Rectal smooth muscle tissue (tissue), 1 donor: ENCODE results near the gene ADGRA3.

Experiments used
- H3K27ac ChIP-seq: one replicate; pipeline ENCODE4 v1.7.0; 2013; ENCODE audit warnings: low read depth, low read length, inconsistent platforms
- H3K27me3 ChIP-seq: one replicate; pipeline ENCODE4 v1.7.0; 2013; ENCODE audit warnings: low read length; ENCODE audit not compliant: control insufficient read depth, insufficient read depth
- H3K36me3 ChIP-seq: one replicate; pipeline ENCODE4 v1.7.0; 2013; ENCODE audit warnings: low read length; ENCODE audit not compliant: control insufficient read depth, insufficient read depth
- H3K4me1 ChIP-seq: one replicate; pipeline ENCODE4 v1.7.0; 2013; ENCODE audit warnings: low read length; ENCODE audit not compliant: control insufficient read depth, insufficient read depth
- H3K4me3 ChIP-seq: one replicate; pipeline ENCODE4 v1.7.0; 2013; ENCODE audit warnings: low read length
- H3K9ac ChIP-seq: one replicate; pipeline ENCODE4 v1.7.0; 2013; ENCODE audit warnings: low read length

The ADGRA3 gene

DNA sequence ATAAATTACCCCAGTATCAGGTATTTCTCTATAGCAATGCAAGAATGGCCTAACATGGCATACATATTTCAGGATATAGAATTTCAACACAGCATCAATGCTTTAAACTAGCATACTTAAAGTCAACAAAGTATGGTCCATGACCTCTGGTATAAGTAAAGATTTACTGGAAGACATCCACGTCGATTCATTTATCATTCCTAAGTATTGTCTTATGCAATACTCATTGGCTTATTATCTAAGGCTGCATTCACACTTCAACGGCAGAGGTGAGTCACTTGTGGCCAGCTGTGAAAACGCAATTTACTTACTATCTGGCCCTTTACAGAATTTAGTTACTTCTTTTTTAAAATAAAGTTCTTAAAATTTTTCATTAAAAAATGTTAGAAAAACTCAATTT, 42.6 kb downstream of the ADGRA3 start:
- Histone ChIP-seq H3K27me3 (no peaks in the 10 kb centered on the region), H3K27ac (no peak overlapping the region), H3K4me3 (no peak overlapping the region), H3K36me3 (peaks cover 2% of the 10 kb centered on the region), H3K9ac (no peak overlapping the region), H3K4me1 (peaks cover 10% of the 10 kb centered on the region)

DNA sequence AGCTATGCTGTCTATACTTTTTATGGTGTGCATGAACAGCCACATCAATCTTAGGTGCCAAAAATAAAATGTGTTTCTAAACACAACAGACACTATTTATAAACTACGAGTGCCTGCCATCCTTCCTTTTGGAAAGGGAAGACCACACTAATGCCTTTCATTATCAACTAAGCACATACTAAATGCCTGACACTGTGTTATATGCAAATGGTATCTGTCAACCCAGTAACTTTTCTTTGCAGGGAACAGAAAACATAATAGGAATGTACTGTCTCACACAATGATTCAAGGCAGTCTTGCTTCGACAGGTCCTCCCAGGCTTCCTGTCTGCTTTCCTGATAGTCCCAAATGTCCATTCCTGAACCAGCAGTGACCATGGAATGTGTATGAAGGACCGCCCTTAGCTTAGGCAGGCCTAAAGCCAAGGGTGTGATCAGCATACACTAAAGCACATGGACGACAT, 43.8 kb downstream of the ADGRA3 start:
- no peaks in the 10 kb centered on the region for H3K27me3 ChIP-seq
- peaks cover 7% of the 10 kb centered on the region for H3K4me1 ChIP-seq
- H3K36me3 ChIP-seq, result peaks cover 2% of the 10 kb centered on the region
- no peak overlapping the region for H3K9ac ChIP-seq
- H3K4me3 ChIP-seq, result no peak overlapping the region
- H3K27ac ChIP-seq, result no peak overlapping the region

DNA sequence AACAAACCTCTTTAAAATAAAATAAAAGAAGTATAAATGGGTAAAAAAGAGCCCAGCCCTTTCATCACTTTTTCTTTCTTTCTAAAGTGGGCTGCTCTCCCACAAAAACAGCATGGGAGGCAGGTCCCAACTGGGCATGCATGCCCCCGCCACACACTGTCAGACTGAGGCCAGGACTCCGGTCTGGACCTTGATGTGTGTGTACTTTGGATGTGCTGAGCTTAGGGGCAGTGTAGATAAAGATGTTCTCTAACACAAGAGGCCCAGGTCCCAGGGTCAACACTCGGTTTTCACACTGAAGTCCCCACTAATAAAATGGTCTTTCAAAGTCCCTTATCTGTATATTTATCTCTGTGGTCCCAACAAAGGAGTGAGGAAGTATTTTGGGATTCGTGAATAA, 44.4 kb downstream of the ADGRA3 start:
- no peak overlapping the region for H3K27ac ChIP-seq
- no peak overlapping the region for H3K9ac ChIP-seq
- H3K4me1 ChIP-seq, result peaks cover 7% of the 10 kb centered on the region
- no peaks in the 10 kb centered on the region for H3K27me3 ChIP-seq
- H3K36me3 ChIP-seq, result peaks cover 2% of the 10 kb centered on the region
- H3K4me3 ChIP-seq, result no peak overlapping the region

DNA sequence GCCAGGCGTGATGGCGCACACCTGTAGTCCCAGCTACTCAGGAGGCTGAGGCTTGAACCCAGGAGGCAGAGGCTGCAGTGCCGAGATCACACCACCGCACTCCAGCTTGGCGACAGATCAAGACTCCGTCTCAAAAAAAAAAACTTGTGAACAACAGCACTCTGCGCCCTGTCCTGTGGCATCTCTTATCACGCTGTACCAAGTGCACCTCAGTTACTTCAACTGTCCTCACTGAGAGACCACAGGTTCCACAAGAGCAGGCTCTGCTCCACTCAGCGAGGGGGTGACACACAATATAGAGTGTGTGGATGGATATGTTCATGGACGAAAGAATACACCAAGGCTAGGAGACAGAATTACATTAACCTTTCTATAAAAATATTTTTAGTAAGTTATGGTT, 49.3 kb downstream of the ADGRA3 start:
- Histone ChIP-seq H3K27me3 (no peaks in the 10 kb centered on the region), H3K36me3 (peaks cover 6% of the 10 kb centered on the region), H3K9ac (no peak overlapping the region), H3K27ac (no peak overlapping the region), H3K4me3 (no peak overlapping the region), H3K4me1 (no peaks in the 10 kb centered on the region)

DNA sequence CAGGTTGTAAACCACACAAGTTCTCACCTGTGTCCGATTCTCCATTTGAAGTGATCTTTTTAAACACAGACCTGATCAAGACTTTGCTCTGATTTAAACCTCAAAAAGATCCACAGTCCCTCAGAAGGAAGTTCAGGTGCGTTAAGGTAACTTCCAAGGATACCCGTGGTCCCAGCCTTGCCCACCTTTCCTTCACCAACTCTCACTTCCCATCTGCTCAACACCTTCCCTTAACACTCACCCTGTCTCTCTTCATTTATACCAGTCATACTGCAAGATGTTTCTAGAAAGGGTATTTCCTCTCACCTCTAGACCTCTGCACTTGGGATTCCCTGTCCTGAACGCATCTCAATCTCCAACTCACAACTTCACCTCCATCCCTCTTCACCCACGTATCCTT, 49.9 kb downstream of the ADGRA3 start:
- Histone ChIP-seq H3K9ac (no peak overlapping the region), H3K4me1 (no peaks in the 10 kb centered on the region), H3K36me3 (peaks cover 6% of the 10 kb centered on the region), H3K4me3 (no peak overlapping the region), H3K27me3 (no peaks in the 10 kb centered on the region), H3K27ac (no peak overlapping the region)

DNA sequence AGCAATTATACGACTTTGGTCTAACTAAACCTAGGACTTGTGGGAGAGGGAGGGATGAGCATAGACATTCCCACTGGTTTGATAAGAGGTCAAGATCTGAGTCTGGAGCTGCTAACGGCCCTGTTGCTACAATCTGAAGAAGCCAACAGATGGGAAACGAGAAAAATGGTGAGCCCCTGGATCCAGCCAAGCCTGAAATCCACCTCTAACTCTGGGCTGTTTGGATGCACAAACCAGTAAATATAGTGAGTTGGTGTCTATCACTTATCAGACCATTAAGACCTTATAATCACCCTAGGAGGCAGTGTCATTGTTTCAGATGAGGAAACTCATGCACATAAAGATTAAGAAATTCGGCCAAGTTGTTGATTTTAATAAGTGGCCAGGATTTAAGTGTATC, 50.5 kb downstream of the ADGRA3 start:
- H3K9ac ChIP-seq, result no peak overlapping the region
- H3K27ac ChIP-seq, result no peak overlapping the region
- no peaks in the 10 kb centered on the region for H3K27me3 ChIP-seq
- no peaks in the 10 kb centered on the region for H3K4me1 ChIP-seq
- H3K36me3 ChIP-seq, result peaks cover 3% of the 10 kb centered on the region
- no peak overlapping the region for H3K4me3 ChIP-seq

DNA sequence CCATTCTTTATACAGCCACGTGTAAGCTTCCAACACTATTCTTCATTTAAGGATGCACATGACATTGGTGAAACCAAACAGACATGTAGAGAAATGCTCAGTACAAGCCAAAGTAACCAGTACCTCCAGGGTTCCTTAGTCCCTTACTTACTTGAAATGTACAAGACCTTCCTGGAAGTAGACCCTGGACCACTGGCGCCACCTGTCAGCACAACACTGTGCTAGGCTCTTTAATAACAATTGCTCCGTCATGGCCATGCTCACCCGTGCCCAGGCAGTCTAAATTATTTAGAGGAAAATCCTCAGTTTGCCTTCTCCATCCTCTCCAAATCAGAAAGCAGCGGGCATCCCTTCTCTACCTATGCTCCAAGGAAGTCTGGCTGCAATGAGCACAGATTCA, 52.7 kb downstream of the ADGRA3 start:
- no peak overlapping the region for H3K4me3 ChIP-seq
- H3K27ac ChIP-seq, result no peak overlapping the region
- H3K27me3 ChIP-seq, result no peaks in the 10 kb centered on the region
- H3K9ac ChIP-seq, result no peak overlapping the region
- H3K4me1 ChIP-seq, result no peaks in the 10 kb centered on the region
- peaks cover 3% of the 10 kb centered on the region for H3K36me3 ChIP-seq

DNA sequence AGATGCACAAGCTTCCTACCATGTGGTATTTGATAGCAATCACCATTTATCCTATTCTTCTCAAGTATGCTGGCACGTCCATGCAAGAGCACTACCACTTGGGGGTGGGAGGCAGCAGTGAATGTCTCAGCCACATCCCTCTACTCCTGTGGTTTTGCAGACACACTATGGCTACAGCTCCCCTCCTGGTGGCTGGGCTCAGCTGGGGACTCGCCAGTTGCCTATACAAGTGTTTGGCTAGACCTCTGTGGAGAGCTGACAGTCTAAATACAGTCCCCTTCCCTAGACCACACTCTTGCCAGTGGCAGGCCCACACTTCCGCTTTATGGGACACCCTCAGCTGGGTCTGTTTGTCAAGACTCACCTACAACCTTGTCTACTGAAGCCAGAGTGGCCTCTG, 53.2 kb downstream of the ADGRA3 start:
- H3K4me1 ChIP-seq, result no peaks in the 10 kb centered on the region
- no peaks in the 10 kb centered on the region for H3K27me3 ChIP-seq
- H3K9ac ChIP-seq, result no peak overlapping the region
- H3K4me3 ChIP-seq, result no peak overlapping the region
- peaks cover 3% of the 10 kb centered on the region for H3K36me3 ChIP-seq
- no peak overlapping the region for H3K27ac ChIP-seq

DNA sequence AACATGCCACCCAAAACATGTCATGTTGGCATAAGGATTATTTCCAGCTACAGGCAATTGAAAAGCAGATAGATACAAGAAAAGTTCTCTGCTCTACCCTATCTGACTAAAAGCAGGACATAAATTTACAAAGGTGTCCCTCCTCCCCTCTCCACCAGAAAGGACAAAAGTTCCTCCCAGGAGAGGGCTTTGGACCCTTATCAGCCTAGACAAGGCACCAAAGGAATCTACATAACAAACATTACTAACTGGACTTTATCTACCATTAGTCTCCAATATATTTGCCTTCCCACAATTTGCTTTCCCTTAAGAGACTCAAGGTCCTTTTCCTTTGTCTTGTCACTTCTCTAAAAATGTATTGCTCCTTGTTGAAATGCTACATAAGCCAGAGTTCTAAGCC, 55.6 kb downstream of the ADGRA3 start:
- peaks cover 4% of the 10 kb centered on the region for H3K36me3 ChIP-seq
- H3K27ac ChIP-seq, result no peak overlapping the region
- no peaks in the 10 kb centered on the region for H3K4me1 ChIP-seq
- no peak overlapping the region for H3K4me3 ChIP-seq
- no peak overlapping the region for H3K9ac ChIP-seq
- no peaks in the 10 kb centered on the region for H3K27me3 ChIP-seq

DNA sequence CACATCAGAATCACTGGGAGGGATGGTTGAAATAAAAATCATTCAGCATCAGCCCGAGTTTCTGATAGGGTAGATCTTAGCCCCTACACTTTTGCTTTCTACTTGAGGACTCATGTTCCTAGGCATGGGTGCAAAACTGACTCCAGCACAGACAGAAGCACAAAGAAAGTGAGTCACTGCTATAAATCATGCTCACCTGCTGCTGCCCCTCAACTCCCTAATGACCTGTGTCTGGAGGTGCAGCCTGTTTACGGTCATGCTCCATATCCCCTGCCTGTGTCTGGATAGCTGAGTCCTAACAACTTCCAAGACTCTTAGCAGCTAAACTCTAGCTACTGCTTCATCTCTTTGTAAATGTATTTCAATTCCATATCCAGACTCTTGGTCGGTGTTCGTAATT, 57.8 kb downstream of the ADGRA3 start:
- Histone ChIP-seq H3K4me1 (peaks cover 3% of the 10 kb centered on the region), H3K27ac (no peak overlapping the region), H3K4me3 (no peak overlapping the region), H3K27me3 (no peaks in the 10 kb centered on the region), H3K9ac (no peak overlapping the region), H3K36me3 (peaks cover 4% of the 10 kb centered on the region)

DNA sequence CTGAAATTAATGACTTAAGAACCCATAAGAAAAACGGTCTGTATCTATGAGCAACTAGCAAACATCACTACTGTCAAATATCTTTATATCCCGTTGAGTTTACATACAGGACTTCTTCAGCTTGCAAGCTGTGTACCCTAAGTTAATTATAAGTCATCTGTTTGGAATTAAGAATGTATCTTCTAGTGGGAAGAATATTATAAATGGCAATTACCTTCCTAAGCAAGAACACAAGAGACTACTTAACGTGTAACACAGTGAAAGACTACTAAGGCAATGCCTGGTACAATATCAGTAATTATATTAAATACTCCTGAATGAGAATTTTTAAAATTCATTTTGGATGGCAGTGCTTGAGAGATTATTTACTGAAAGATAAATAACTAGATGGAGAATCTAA, 58.5 kb downstream of the ADGRA3 start:
- peaks cover 4% of the 10 kb centered on the region for H3K36me3 ChIP-seq
- H3K4me1 ChIP-seq, result peaks cover 3% of the 10 kb centered on the region
- H3K4me3 ChIP-seq, result no peak overlapping the region
- H3K27ac ChIP-seq, result no peak overlapping the region
- H3K27me3 ChIP-seq, result no peaks in the 10 kb centered on the region
- H3K9ac ChIP-seq, result no peak overlapping the region

DNA sequence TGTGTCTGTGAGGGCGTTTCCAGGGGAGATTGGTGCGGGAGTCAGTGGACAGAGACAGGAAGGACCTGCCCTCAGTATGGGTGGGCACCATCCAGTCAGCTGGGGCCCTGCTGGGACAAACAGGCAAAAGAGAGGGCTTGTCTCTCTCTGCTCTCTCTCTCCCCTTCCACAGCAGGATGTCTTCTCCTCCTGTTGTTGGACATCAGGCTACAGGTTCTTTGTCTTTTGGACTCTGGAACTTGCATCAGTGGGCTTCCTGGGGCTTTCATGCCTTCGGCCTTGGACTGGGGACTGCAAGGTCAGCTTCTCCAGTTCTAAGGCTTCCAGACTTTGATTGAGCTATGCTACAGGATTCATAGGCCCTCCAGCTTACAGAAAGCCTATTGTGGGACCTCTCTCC, 59.6 kb downstream of the ADGRA3 start:
- H3K27me3 ChIP-seq, result no peaks in the 10 kb centered on the region

DNA sequence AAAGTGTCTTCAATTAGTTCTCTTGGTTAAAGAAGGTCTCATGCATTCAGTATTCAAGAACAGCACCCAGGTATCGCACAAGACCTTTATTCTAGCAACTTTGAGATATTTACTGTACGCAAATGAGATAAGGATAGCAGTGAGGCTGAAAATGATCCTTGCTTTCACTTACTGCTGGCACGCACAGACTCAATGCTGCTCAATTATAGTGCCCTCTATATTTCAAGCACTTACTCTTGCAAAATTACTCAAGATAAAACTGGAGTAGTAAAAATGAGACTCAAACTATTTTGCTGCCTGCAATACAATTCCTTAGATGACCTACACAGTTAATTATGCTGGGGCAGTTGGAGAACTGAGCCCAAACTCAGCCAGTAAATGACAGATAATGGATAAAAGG, 60.9 kb downstream of the ADGRA3 start:
- peaks cover 4% of the 10 kb centered on the region for H3K36me3 ChIP-seq
- H3K27me3 ChIP-seq, result no peaks in the 10 kb centered on the region
- H3K9ac ChIP-seq, result no peak overlapping the region
- peaks cover 3% of the 10 kb centered on the region for H3K4me1 ChIP-seq
- no peak overlapping the region for H3K4me3 ChIP-seq
- H3K27ac ChIP-seq, result no peak overlapping the region

More for the DNA sequence above, 59.6 kb downstream of the ADGRA3 start:
- Histone ChIP-seq H3K36me3 (peaks cover 4% of the 10 kb centered on the region), H3K27ac (no peak overlapping the region), H3K9ac (no peak overlapping the region), H3K4me1 (peaks cover 3% of the 10 kb centered on the region), H3K4me3 (no peak overlapping the region)
